Astrocyte (in vitro differentiated cells and primary cell): ENCODE results near the gene GNRHR. TPM values are rescaled to one million over a fixed set of nuclear protein-coding genes. Genes with fewer than 3 reads are reported as not detected.

Experiments used
- DNase-seq: peaks from one replicate; pipeline ENCODE4 v3.0.0-alpha.2; 2010; ENCODE audit warnings: low read depth
- FAIRE-seq: peaks from 2 replicates; lab custom pipeline; 2011; peaks lifted over from hg19 to GRCh38; lab: Jason Lieb, UNC
- H2AFZ ChIP-seq: 2 replicates; pipeline ENCODE4 v1.6.0; 2012; ENCODE audit warnings: low read depth, low read length, inconsistent platforms
- H3K27ac ChIP-seq: 2 replicates; pipeline ENCODE4 v1.5.1; 2011; ENCODE audit warnings: low read depth, low read length, inconsistent platforms
- H3K27me3 ChIP-seq: 2 replicates; pipeline ENCODE4 v1.6.0; 2011; ENCODE audit warnings: low read length, inconsistent platforms; ENCODE audit not compliant: insufficient read depth
- H3K36me3 ChIP-seq: 2 replicates; pipeline ENCODE4 v1.5.1; 2011; ENCODE audit warnings: low read length, inconsistent platforms; ENCODE audit not compliant: insufficient read depth
- H3K4me1 ChIP-seq: 2 replicates; pipeline ENCODE4 v1.5.1; 2011; ENCODE audit warnings: low read length, inconsistent platforms; ENCODE audit not compliant: insufficient read depth
- H3K4me2 ChIP-seq: 2 replicates; pipeline ENCODE4 v1.6.0; 2012; ENCODE audit warnings: low read length, inconsistent platforms
- H3K4me3 ChIP-seq: 2 replicates; pipeline ENCODE4 v1.5.1; 2011; ENCODE audit warnings: low read depth, mild to moderate bottlenecking, low read length, inconsistent platforms; ENCODE audit not compliant: insufficient read depth
- H3K79me2 ChIP-seq: 2 replicates; pipeline ENCODE4 v1.6.0; 2012; ENCODE audit warnings: mild to moderate bottlenecking, low read length, inconsistent platforms; ENCODE audit not compliant: insufficient read depth
- H3K9ac ChIP-seq: 2 replicates; pipeline ENCODE4 v1.6.0; 2012; ENCODE audit warnings: mild to moderate bottlenecking, low read length, inconsistent platforms
- H3K9me3 ChIP-seq: 2 replicates; pipeline ENCODE4 v1.5.1; 2012; ENCODE audit warnings: low read depth, mild to moderate bottlenecking, low read length, inconsistent platforms; ENCODE audit not compliant: insufficient read depth
- H4K20me1 ChIP-seq: 2 replicates; pipeline ENCODE4 v1.6.0; 2012; ENCODE audit warnings: low read length, inconsistent platforms; ENCODE audit not compliant: insufficient read depth
- H3K27ac Mint-ChIP-seq: one replicate; pipeline ENCODE4 v1.8.0; 2021; ENCODE audit warnings: mild to moderate bottlenecking, mixed read lengths; ENCODE audit not compliant: unreplicated experiment
- H3K27me3 Mint-ChIP-seq: one replicate; pipeline ENCODE4 v1.8.0; 2021; ENCODE audit warnings: low read depth, mixed read lengths; ENCODE audit not compliant: unreplicated experiment
- H3K36me3 Mint-ChIP-seq: one replicate; pipeline ENCODE4 v1.8.0; 2021; ENCODE audit warnings: low read depth, mixed read lengths; ENCODE audit not compliant: unreplicated experiment
- H3K4me1 Mint-ChIP-seq: one replicate; pipeline ENCODE4 v1.8.0; 2021; ENCODE audit warnings: low read depth, mixed read lengths; ENCODE audit not compliant: unreplicated experiment
- H3K4me3 Mint-ChIP-seq: one replicate; pipeline ENCODE4 v1.8.0; 2021; ENCODE audit warnings: mild to moderate bottlenecking, moderate library complexity, mixed read lengths; ENCODE audit not compliant: unreplicated experiment
- H3K9me3 Mint-ChIP-seq: one replicate; pipeline ENCODE4 v1.8.0; 2021; ENCODE audit warnings: mild to moderate bottlenecking, mixed read lengths; ENCODE audit not compliant: unreplicated experiment
- CTCF ChIP-seq: IDR thresholded peaks from 2 replicates; pipeline ENCODE4 v1.5.1; 2011; ENCODE audit warnings: low read depth, mild to moderate bottlenecking, inconsistent platforms, low read length, moderate library complexity; ENCODE audit not compliant: insufficient read depth
- EZH2 ChIP-seq: IDR thresholded peaks from 2 replicates; pipeline ENCODE4 v1.6.1; 2012; ENCODE audit warnings: mild to moderate bottlenecking, low read length, inconsistent platforms; ENCODE audit not compliant: insufficient read depth
- total RNA-seq: library from RNA; stranded (reverse); gene quantifications from 2 replicates; pipeline ENCODE4 v1.2.1, GENCODE V29; 2021

Gene GNRHR
- total RNA-seq, 1 donor from 2014 or later = not detected

GRCh38 chr4:67723949-67724348 lies 30.2 kb downstream of the GNRHR start:
- Mint-ChIP-seq H3K27ac (no peak overlapping the region), H3K36me3 (peaks cover 13% of the 10 kb centered on the region), H3K27me3 (no peaks in the 10 kb centered on the region), H3K4me1 (peaks cover 35% of the 10 kb centered on the region), H3K9me3 (no peaks in the 10 kb centered on the region), H3K4me3 (no peak overlapping the region)
- H3K4me3 ChIP-seq = no peak overlapping the region
- H4K20me1 ChIP-seq = no peaks in the 10 kb centered on the region
- no peaks in the 10 kb centered on the region for H3K79me2 ChIP-seq
- no peak overlapping the region for H3K4me2 ChIP-seq
- peaks cover 27% of the 10 kb centered on the region for H3K4me1 ChIP-seq
- no peak overlapping the region for H3K27ac ChIP-seq
- DNase-seq (no peak), FAIRE-seq (no peak)
- no peak overlapping the region for H2AFZ ChIP-seq
- TF ChIP-seq EZH2 (no peak), CTCF (no peak)
- H3K36me3 ChIP-seq = peaks cover 3% of the 10 kb centered on the region
- H3K9me3 ChIP-seq = no peaks in the 10 kb centered on the region
- no peaks in the 10 kb centered on the region for H3K27me3 ChIP-seq
- H3K9ac ChIP-seq = no peak overlapping the region

GRCh38 chr4:67723341-67723740 lies 30.8 kb downstream of the GNRHR start:
- peaks cover 32% of the 10 kb centered on the region for H3K4me1 Mint-ChIP-seq
- TF ChIP-seq EZH2 = no peak
- no peak for TF ChIP-seq CTCF

GRCh38 chr4:67721770-67722597 lies 32.2 kb downstream of the GNRHR start:
- TF ChIP-seq CTCF (no peak), EZH2 (no peak)
- Mint-ChIP-seq H3K36me3 (peaks cover 17% of the 10 kb centered on the region), H3K4me1 (peaks cover 22% of the 10 kb centered on the region), H3K9me3 (no peaks in the 10 kb centered on the region), H3K27ac (peak overlapping the region; percentile 79), H3K4me3 (no peak overlapping the region), H3K27me3 (no peaks in the 10 kb centered on the region)
- Histone ChIP-seq H3K9me3 (no peaks in the 10 kb centered on the region), H3K36me3 (peaks cover 3% of the 10 kb centered on the region), H3K27ac (peak overlapping the region; percentile 15), H3K4me3 (no peak overlapping the region), H3K9ac (no peak overlapping the region), H2AFZ (no peak overlapping the region), H3K27me3 (no peaks in the 10 kb centered on the region), H3K4me1 (peaks cover 23% of the 10 kb centered on the region), H3K79me2 (no peaks in the 10 kb centered on the region), H4K20me1 (no peaks in the 10 kb centered on the region), H3K4me2 (peak overlapping the region; percentile 10)
- peak; percentile 13 for FAIRE-seq
- peak; percentile 76 for DNase-seq

More at GRCh38 chr4:67723341-67723740, 30.8 kb downstream of the GNRHR start:
- Histone ChIP-seq H3K27me3 (no peaks in the 10 kb centered on the region), H3K4me3 (no peak overlapping the region), H3K36me3 (peaks cover 3% of the 10 kb centered on the region), H3K9ac (no peak overlapping the region), H3K79me2 (no peaks in the 10 kb centered on the region), H3K9me3 (no peaks in the 10 kb centered on the region), H4K20me1 (no peaks in the 10 kb centered on the region), H2AFZ (no peak overlapping the region), H3K27ac (no peak overlapping the region), H3K4me1 (peaks cover 27% of the 10 kb centered on the region), H3K4me2 (no peak overlapping the region)
- DNase-seq (no peak), FAIRE-seq (no peak)
- no peaks in the 10 kb centered on the region for H3K9me3 Mint-ChIP-seq
- H3K36me3 Mint-ChIP-seq = peaks cover 13% of the 10 kb centered on the region
- no peak overlapping the region for H3K4me3 Mint-ChIP-seq
- no peaks in the 10 kb centered on the region for H3K27me3 Mint-ChIP-seq
- no peak overlapping the region for H3K27ac Mint-ChIP-seq
